ENCODE results near the gene MYG1.

- TF ChIP-seq, protein P1, sequence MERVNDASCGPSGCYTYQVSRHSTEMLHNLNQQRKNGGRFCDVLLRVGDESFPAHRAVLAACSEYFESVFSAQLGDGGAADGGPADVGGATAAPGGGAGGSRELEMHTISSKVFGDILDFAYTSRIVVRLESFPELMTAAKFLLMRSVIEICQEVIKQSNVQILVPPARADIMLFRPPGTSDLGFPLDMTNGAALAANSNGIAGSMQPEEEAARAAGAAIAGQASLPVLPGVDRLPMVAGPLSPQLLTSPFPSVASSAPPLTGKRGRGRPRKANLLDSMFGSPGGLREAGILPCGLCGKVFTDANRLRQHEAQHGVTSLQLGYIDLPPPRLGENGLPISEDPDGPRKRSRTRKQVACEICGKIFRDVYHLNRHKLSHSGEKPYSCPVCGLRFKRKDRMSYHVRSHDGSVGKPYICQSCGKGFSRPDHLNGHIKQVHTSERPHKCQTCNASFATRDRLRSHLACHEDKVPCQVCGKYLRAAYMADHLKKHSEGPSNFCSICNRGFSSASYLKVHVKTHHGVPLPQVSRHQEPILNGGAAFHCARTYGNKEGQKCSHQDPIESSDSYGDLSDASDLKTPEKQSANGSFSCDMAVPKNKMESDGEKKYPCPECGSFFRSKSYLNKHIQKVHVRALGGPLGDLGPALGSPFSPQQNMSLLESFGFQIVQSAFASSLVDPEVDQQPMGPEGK (CRISPR knock-in tag; IDR thresholded peaks at IDR 0.05; ENCODE audit: borderline replicate concordance), result no peak
- no peak for TF ChIP-seq PPARA (CRISPR knock-in tag; IDR thresholded peaks at IDR 0.05; ENCODE audit: borderline replicate concordance)
These were observed 38.5 kb downstream of the MYG1 start for GRCh38 chr12:53338017-53338416.

Data from SK-N-SH treated with all-trans-retinoic acid at 6 μM for 48 hours (cell line).